MM.1S (cell line): ENCODE measurements around the gene ZFR2.

Experiments
- DNase-seq: peaks from one replicate; pipeline ENCODE4 v3.0.0-alpha.2; 2015
- H2AFZ ChIP-seq: fragments of 300-600 bp; sonication (generic); 2 replicates; pipeline ENCODE4 v1.6.0; 2016; ENCODE audit warnings: antibody characterized with exemption, low read length
- H3F3A ChIP-seq: fragments of 300-600 bp; sonication (generic); 2 replicates; pipeline ENCODE4 v1.6.1; 2016; ENCODE audit warnings: mild to moderate bottlenecking, antibody characterized with exemption, low read length, moderate library complexity, mixed read lengths; ENCODE audit not compliant: insufficient read depth
- H3K27ac ChIP-seq: fragments of 300-600 bp; sonication (generic); 2 replicates; pipeline ENCODE4 v1.5.1; 2016; ENCODE audit warnings: mild to moderate bottlenecking, low read length
- H3K27me3 ChIP-seq: fragments of 300-600 bp; sonication (generic); replicated peaks from 2 replicates; pipeline ENCODE4 v1.6.0; 2016; ENCODE audit warnings: low read length; ENCODE audit not compliant: insufficient read depth
- H3K36me3 ChIP-seq: fragments of 300-600 bp; sonication (generic); replicated peaks from 2 replicates; pipeline ENCODE4 v1.6.1; 2016; ENCODE audit warnings: mild to moderate bottlenecking, low read length, mixed read lengths; ENCODE audit not compliant: insufficient read depth
- H3K4me1 ChIP-seq: fragments of 300-600 bp; sonication (generic); 2 replicates; pipeline ENCODE4 v1.6.1; 2016; ENCODE audit warnings: low read length, mixed read lengths
- H3K4me2 ChIP-seq: fragments of 300-600 bp; sonication (generic); 2 replicates; pipeline ENCODE4 v1.6.0; 2016; ENCODE audit warnings: low read depth, low read length
- H3K4me3 ChIP-seq: fragments of 300-600 bp; sonication (generic); 2 replicates; pipeline ENCODE4 v1.5.1; 2016; ENCODE audit warnings: low read length, mixed read lengths
- H3K79me2 ChIP-seq: fragments of 300-600 bp; sonication (generic); 2 replicates; pipeline ENCODE4 v1.6.1; 2016; ENCODE audit warnings: mixed run types, low read length, mixed read lengths
- H3K9ac ChIP-seq: fragments of 300-600 bp; sonication (generic); 2 replicates; pipeline ENCODE4 v1.6.1; 2016; ENCODE audit warnings: low read length, mixed read lengths
- H3K9me2 ChIP-seq: fragments of 300-600 bp; sonication (generic); replicated peaks from 2 replicates; pipeline ENCODE4 v1.6.1; 2016; ENCODE audit warnings: mild to moderate bottlenecking, low read length, mixed read lengths; ENCODE audit not compliant: insufficient read depth
- H3K9me3 ChIP-seq: fragments of 300-600 bp; sonication (generic); replicated peaks from 2 replicates; pipeline ENCODE4 v1.6.1; 2016; ENCODE audit warnings: mild to moderate bottlenecking, low read length, mixed read lengths; ENCODE audit not compliant: insufficient read depth
- H4K20me1 ChIP-seq: fragments of 300-600 bp; sonication (generic); 2 replicates; pipeline ENCODE4 v1.6.1; 2016; ENCODE audit warnings: mild to moderate bottlenecking, low read length, moderate library complexity, mixed read lengths; ENCODE audit not compliant: insufficient read depth
- CTCF ChIP-seq: fragments of 300-600 bp; sonication (generic); IDR thresholded peaks from 2 replicates; pipeline ENCODE4 v1.5.1; 2016; ENCODE audit warnings: antibody characterized with exemption, low read length, mixed read lengths
- EZH2 ChIP-seq: fragments of 300-600 bp; sonication (generic); optimal IDR thresholded peaks from 2 replicates; pipeline ENCODE3; 2017; ENCODE audit warnings: low read depth, mild to moderate bottlenecking, antibody characterized with exemption, low read length, mixed read lengths
- EZH2phosphoT487 ChIP-seq: fragments of 300-600 bp; sonication (generic); IDR thresholded peaks from 2 replicates; pipeline ENCODE4 v1.6.1; 2018; ENCODE audit warnings: antibody characterized with exemption, low read length

Gene ZFR2

GRCh38 chr19:3910105-3910504, 41.3 kb upstream of the ZFR2 start:
- H2AFZ ChIP-seq, result no peak overlapping the region
- H3K36me3 ChIP-seq, result no peaks in the 10 kb centered on the region
- peaks cover 91% of the 10 kb centered on the region for H3K27me3 ChIP-seq
- H3F3A ChIP-seq, result no peaks in the 10 kb centered on the region
- H3K4me3 ChIP-seq, result no peak overlapping the region
- H4K20me1 ChIP-seq, result no peaks in the 10 kb centered on the region
- TF ChIP-seq EZH2 (no peak), CTCF (no peak), EZH2phosphoT487 (no peak)
- no peak for DNase-seq
- no peaks in the 10 kb centered on the region for H3K79me2 ChIP-seq
- H3K9me2 ChIP-seq, result no peaks in the 10 kb centered on the region
- H3K9ac ChIP-seq, result no peak overlapping the region
- peaks cover 6% of the 10 kb centered on the region; the same call in 1 of the 2 replicates for H3K4me1 ChIP-seq
- no peak overlapping the region for H3K4me2 ChIP-seq
- H3K27ac ChIP-seq, result no peak overlapping the region
- H3K9me3 ChIP-seq, result no peaks in the 10 kb centered on the region

- Histone ChIP-seq H3K9me3 (no peaks in the 10 kb centered on the region), H2AFZ (no peak overlapping the region), H3K4me3 (no peak overlapping the region), H3K27ac (no peak overlapping the region), H3F3A (no peaks in the 10 kb centered on the region), H4K20me1 (no peaks in the 10 kb centered on the region), H3K9me2 (no peaks in the 10 kb centered on the region), H3K79me2 (no peaks in the 10 kb centered on the region), H3K36me3 (no peaks in the 10 kb centered on the region), H3K27me3 (peaks cover 91% of the 10 kb centered on the region), H3K4me1 (peaks cover 6% of the 10 kb centered on the region; the same call in 1 of the 2 replicates), H3K4me2 (no peak overlapping the region), H3K9ac (no peak overlapping the region)
- no peak for DNase-seq
- TF ChIP-seq EZH2phosphoT487 (no peak), EZH2 (no peak), CTCF (no peak)
Observed at GRCh38 chr19:3908266-3909054, 39.6 kb upstream of the ZFR2 start.

- H3K4me3 ChIP-seq, result no peak overlapping the region
Observed at GRCh38 chr19:3907626-3908265, 38.9 kb upstream of the ZFR2 start.

More at GRCh38 chr19:3907626-3908265, 38.9 kb upstream of the ZFR2 start:
- DNase-seq, result no peak
- peaks cover 91% of the 10 kb centered on the region for H3K27me3 ChIP-seq
- TF ChIP-seq EZH2phosphoT487 (no peak), EZH2 (no peak), CTCF (no peak)
- H3K27ac ChIP-seq, result no peak overlapping the region
- no peak overlapping the region for H3K4me2 ChIP-seq
- no peaks in the 10 kb centered on the region for H3F3A ChIP-seq
- no peaks in the 10 kb centered on the region for H3K79me2 ChIP-seq
- H3K9ac ChIP-seq, result no peak overlapping the region
- no peaks in the 10 kb centered on the region for H3K9me2 ChIP-seq
- H3K36me3 ChIP-seq, result no peaks in the 10 kb centered on the region
- no peaks in the 10 kb centered on the region for H4K20me1 ChIP-seq
- H3K4me1 ChIP-seq, result peaks cover 6% of the 10 kb centered on the region; the same call in 1 of the 2 replicates
- no peaks in the 10 kb centered on the region for H3K9me3 ChIP-seq
- no peak overlapping the region for H2AFZ ChIP-seq
